ENCODE data around the gene GEMIN5.

The GEMIN5 gene

DNA sequence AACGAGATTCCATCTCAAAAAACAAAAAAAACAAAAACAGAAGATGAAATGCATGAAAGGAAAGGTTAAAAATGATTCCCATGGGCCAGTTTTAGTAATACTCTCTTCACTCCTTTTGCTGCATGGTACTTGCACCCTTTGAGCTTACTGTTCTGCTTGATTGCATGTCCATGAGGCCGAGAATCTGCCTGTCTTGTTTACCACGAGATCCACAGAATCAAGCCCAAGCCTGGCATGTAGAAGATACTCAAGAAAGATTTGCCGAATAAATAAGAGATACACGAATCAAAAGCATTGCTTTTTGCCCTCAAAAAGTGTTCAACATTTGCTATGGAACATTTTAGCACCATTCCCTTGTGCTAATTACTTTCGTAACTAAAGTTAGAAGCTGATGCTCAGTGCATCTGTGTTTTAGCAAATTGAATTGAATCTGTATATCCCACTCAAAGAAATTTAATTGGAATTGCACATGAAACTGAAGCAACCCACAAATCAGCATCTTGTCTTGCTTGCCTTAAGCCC lies 88.7 kb downstream of the GEMIN5 start:
- DNase-seq = no peak

DNA sequence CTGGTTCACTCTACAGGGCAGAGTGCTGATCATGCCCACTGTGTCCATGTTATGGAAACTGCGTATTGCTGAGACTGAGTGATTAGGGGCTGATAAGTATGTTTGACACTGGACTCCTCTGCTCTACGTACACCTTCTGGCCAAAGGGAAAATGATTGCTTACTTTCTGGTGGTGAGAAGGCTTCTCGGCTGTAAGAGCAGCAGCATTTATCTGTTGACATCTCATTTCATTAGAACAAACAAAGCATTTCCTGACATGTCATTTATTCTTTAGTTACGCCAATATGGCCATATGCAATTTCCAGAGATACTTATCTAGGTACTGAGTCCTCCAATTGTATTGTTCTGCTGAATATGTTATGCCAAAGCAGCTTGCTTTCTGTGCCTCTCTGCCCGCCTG lies 93.2 kb downstream of the GEMIN5 start:
- peak; percentile 10 to 55 for DNase-seq

DNA sequence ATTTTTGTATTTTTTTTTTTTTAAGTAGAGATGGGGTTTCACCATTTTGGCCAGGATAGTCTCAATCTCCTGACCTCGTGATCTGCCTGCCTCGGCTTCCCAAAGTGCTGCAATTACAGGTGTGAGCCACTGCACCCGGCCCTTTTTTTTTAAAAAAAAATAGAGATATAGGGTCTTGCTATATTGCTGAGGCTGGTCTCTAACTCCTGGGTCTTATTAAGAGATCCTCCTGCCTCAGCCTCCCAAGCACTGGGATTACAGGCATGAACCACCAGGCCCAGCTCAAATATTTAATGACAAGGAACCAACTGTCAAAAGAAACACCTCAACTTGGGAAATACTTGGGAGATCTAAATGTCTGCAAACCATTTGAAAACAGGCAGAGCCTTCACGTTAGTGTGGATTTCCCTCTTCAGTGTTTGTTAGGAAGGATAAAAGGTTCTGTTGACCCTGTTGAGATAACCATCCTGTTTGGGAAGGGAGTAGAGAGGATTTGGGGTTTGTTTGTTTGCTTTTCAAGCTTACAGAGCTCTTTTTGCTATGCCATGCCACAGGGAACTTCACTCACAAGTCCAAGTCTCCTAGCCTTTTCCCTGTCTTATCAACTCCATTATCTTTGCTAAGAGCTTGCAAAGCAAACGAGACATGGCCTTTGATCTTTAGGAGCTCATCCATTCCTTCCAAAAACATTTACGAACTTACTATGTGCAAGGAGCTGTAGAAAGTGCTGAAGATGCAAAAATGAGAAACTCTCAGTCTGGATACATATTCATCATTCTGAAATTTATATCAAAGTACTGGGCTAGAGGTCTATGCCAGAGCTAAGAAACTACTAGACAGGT lies 95.1 kb downstream of the GEMIN5 start:
- no peak for DNase-seq

DNA sequence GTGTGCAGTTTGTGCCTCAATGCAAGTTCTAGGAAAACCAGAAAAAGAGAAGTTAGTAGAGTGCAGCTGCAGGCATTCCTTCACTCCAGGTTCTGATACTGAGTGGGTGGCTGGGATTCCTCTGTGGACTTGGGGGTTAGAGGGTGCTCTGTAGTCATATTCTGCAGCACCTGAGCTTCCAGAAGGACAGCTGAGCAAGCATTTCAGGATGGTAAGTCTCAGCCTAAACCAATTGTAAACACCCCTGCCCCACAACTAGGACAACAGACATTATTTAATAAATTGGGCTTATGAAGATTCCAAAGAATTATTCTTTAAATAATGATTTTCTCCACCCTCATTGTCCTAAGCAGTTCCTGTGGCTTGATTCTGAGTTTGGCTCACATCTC lies 96.7 kb downstream of the GEMIN5 start:
- no peak for DNase-seq

DNA sequence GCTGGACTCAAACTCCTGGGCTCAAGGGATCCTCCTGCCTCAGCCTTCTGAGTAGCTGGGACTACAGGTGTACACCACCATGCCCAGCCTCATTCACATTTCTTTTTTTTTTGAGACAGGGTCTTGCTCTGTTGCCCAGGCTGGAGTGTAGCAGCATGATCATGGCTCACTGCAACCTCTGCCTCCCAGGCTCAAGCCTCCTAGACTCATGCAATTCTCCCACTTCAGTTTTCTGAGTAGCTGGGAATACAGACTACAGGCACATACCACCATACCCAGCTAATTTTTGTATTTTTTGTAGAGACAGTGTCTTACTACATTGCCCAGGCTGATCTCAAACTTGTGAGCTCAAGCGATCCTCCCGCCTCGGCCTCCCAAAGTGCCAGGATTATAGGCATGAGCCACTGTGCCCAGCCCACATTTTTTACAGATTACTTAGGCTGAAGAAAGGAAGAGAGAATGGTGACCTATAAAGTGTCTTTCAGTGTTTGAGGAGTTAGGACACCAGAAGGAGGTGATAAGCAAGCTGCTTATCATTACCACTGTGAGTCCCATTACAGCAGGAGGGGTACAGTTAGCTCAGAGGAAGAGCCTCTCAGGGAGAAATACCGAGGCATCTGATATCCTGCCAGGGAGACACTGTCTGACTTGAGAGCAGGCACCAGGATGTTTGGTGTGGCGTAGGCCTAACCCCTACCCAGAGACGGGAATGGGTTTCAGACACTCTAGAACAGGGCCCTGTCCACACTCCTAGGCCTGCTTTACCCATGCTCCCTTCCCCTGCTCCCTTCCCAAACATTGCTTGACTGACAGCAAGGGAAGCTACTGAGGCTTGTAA lies 97.4 kb downstream of the GEMIN5 start:
- no peak for DNase-seq

Data from NCI-H2081 (cell line).